Hematopoietic multipotent progenitor cell treated with erythropoietin and hydrocortisone succinate and interleukin-3 and kit ligand, for 15 days (in vitro differentiated cells): ENCODE measurements around the gene CPNE6.

Experiments
- DNase-seq: peaks from one replicate; pipeline ENCODE4 v3.0.0-alpha.2; 2015; ENCODE audit warnings: low spot score

CPNE6 gene

GRCh38 chr14:24054646-24055045, 16.7 kb upstream of the CPNE6 start:
- DNase-seq: no peak

GRCh38 chr14:24055971-24056799, 15.2 kb upstream of the CPNE6 start:
- no peak for DNase-seq

- DNase-seq: no peak
These were observed 14.6 kb upstream of the CPNE6 start for GRCh38 chr14:24056800-24057184.

GRCh38 chr14:24057271-24057670, 14.1 kb upstream of the CPNE6 start:
- no peak for DNase-seq

GRCh38 chr14:24057867-24058259, 13.5 kb upstream of the CPNE6 start:
- DNase-seq: no peak

- DNase-seq: peak; percentile 72
These were observed 13.0 kb upstream of the CPNE6 start for GRCh38 chr14:24058260-24058950.

GRCh38 chr14:24058951-24059475, 12.3 kb upstream of the CPNE6 start:
- DNase-seq: no peak

- no peak for DNase-seq
These were observed 11.4 kb upstream of the CPNE6 start for GRCh38 chr14:24059841-24060388.

- no peak for DNase-seq
These were observed 10.9 kb upstream of the CPNE6 start for GRCh38 chr14:24060443-24060842.

- no peak for DNase-seq
These were observed 10.1 kb upstream of the CPNE6 start for GRCh38 chr14:24060984-24061913.

- no peak for DNase-seq
These were observed 9.0 kb upstream of the CPNE6 start for GRCh38 chr14:24062216-24062980.

- no peak for DNase-seq
These were observed 8.0 kb upstream of the CPNE6 start for GRCh38 chr14:24063263-24063836.

GRCh38 chr14:24064091-24064795, 7.1 kb upstream of the CPNE6 start:
- no peak for DNase-seq

GRCh38 chr14:24064856-24065255, 6.5 kb upstream of the CPNE6 start:
- DNase-seq: no peak

GRCh38 chr14:24065408-24065807, 6.0 kb upstream of the CPNE6 start:
- no peak for DNase-seq

- DNase-seq: no peak
These were observed 4.7 kb upstream of the CPNE6 start for GRCh38 chr14:24066496-24067132.

- DNase-seq: no peak
These were observed 4.0 kb upstream of the CPNE6 start for GRCh38 chr14:24067133-24068082.

GRCh38 chr14:24068711-24069410, 2.5 kb upstream of the CPNE6 start:
- DNase-seq: no peak
